HCT116 (cell line): ENCODE measurements around the gene LTB4R. TPM values are rescaled to one million over a fixed set of nuclear protein-coding genes. Genes with fewer than 3 reads are reported as not detected.

ENCODE experiments used
- ATAC-seq: fragments of 200-7000 bp; cut with Tn5 transposase; 2 replicates; pipeline ENCODE4 v1.9.1; 2020; ENCODE audit warnings: mild to moderate bottlenecking, moderate library complexity
- BruUV-seq: library from RNA; stranded (reverse); fragments of 400-500 nt; replicated peaks from 2 replicates; lab custom pipeline; 2021; lab: Mats Ljungman, UMichigan
- CTCF ChIA-PET: fragments of 300-600 bp; sonication (Branson Sonifier 250); formaldehyde crosslinking; loops from one replicate; lab custom pipeline; 2021; ENCODE audit warnings: antibody characterized with exemption; lab: Charles Lee
- POLR2A ChIA-PET: fragments of 300-600, 350-600 bp; sonication (Branson Sonifier 250); formaldehyde crosslinking; loops from one replicate; lab custom pipeline; 2021; ENCODE audit warnings: antibody characterized with exemption; lab: Charles Lee
- RAD21 ChIA-PET, 2 experiments: fragments of 300-600 bp; sonication (Branson Sonifier 250); formaldehyde crosslinking; loops; one replicate each; lab custom pipeline; 2023; ENCODE audit warnings: low total read pairs in 2 of 2; ENCODE audit not compliant: uncharacterized antibody in 2 of 2, unreplicated experiment in 2 of 2, low non-redundant PET in 1 of 2; lab: Charles Lee
- DNase-seq: peaks from one replicate; pipeline ENCODE4 v3.0.0-alpha.2; 2010; ENCODE audit warnings: low read depth, low spot score
- H2AFZ ChIP-seq: fragments of 200-600 bp; shearing (Covaris generic), sonication (generic); 2 replicates; pipeline ENCODE4 v1.6.1; 2017; ENCODE audit warnings: low read depth, mixed run types, mixed read lengths, antibody characterized with exemption, low read length; ENCODE audit not compliant: poor library complexity, severe bottlenecking
- H3K27ac ChIP-seq: 2 replicates; pipeline ENCODE4 v1.5.1; 2012; ENCODE audit warnings: low read depth, low read length
- H3K27me3 ChIP-seq: fragments of 200-600 bp; sonication (generic); 2 replicates; pipeline ENCODE4 v1.6.1; 2016; ENCODE audit warnings: mixed run types, low read length, mixed read lengths; ENCODE audit not compliant: insufficient read depth
- H3K36me3 ChIP-seq, 2 experiments: fragments of 200-500 bp in 1 of 2; fragments of 200-600 bp in 1 of 2; sonication (Bioruptor generic) in 1 of 2; sonication (generic) in 1 of 2; 2 replicates each; pipeline versions ENCODE4 v1.5.1 to v1.6.1; 2014 to 2016; ENCODE audit warnings: low read length in 2 of 2, inconsistent platforms in 1 of 2, mixed read lengths in 1 of 2, mixed run types in 1 of 2; ENCODE audit not compliant: insufficient read depth in 2 of 2, control insufficient read depth in 1 of 2
- H3K4me1 ChIP-seq, 2 experiments: fragments of 200-600 bp in 1 of 2; sonication (generic) in 1 of 2; 2 replicates each; pipeline versions ENCODE4 v1.5.1 to v1.6.1; 2012 to 2017; ENCODE audit warnings: low read length in 2 of 2, inconsistent platforms in 1 of 2, mild to moderate bottlenecking in 1 of 2, mixed read lengths in 1 of 2, mixed run types in 1 of 2, moderate library complexity in 1 of 2; ENCODE audit not compliant: insufficient read depth in 2 of 2, control insufficient read depth in 1 of 2
- H3K4me2 ChIP-seq: fragments of 200-600 bp; sonication (generic); 2 replicates; pipeline ENCODE4 v1.6.1; 2017; ENCODE audit warnings: mixed run types, low read length, mixed read lengths
- H3K4me3 ChIP-seq, 2 experiments: fragments of 200-600 bp in 1 of 2; sonication (generic) in 1 of 2; replicated peaks in 1 of 2; 2 replicates each; pipeline ENCODE4 v1.5.1; 2011 to 2016; ENCODE audit warnings: low read length in 2 of 2, control low read depth in 1 of 2, low read depth in 1 of 2, mild to moderate bottlenecking in 1 of 2, mixed read lengths in 1 of 2, mixed run types in 1 of 2
- H3K79me2 ChIP-seq: fragments of 200-600 bp; sonication (generic); 2 replicates; pipeline ENCODE4 v1.6.1; 2017; ENCODE audit warnings: mild to moderate bottlenecking, mixed run types, low read length, moderate library complexity, mixed read lengths; ENCODE audit not compliant: insufficient read depth
- H3K9ac ChIP-seq: fragments of 200-600 bp; sonication (generic); 2 replicates; pipeline ENCODE4 v1.6.1; 2016; ENCODE audit warnings: low read length, mixed read lengths
- H3K9me2 ChIP-seq: fragments of 200-600 bp; sonication (generic), shearing (Covaris generic); 2 replicates; pipeline ENCODE4 v1.6.1; 2017; ENCODE audit warnings: mixed run types, mild to moderate bottlenecking, moderate library complexity; ENCODE audit not compliant: insufficient read depth
- H3K9me3 ChIP-seq, 2 experiments: fragments of 200-500 bp in 1 of 2; fragments of 200-600 bp in 1 of 2; sonication (Bioruptor generic) in 1 of 2; sonication (generic) in 1 of 2; 2 replicates each; pipeline ENCODE4 v1.6.1; 2014 to 2017; ENCODE audit warnings: low read length in 2 of 2, mixed read lengths in 2 of 2, inconsistent platforms in 1 of 2, low read depth in 1 of 2, mild to moderate bottlenecking in 1 of 2, mixed run types in 1 of 2, moderate library complexity in 1 of 2; ENCODE audit not compliant: control insufficient read depth in 1 of 2, insufficient read depth in 1 of 2
- H4K20me1 ChIP-seq: fragments of 200-600 bp; sonication (generic), shearing (Covaris generic); 2 replicates; pipeline ENCODE4 v1.6.1; 2017; ENCODE audit warnings: mixed run types, mild to moderate bottlenecking, moderate library complexity; ENCODE audit not compliant: insufficient read depth
- CBX3 ChIP-seq: IDR thresholded peaks from 2 replicates; pipeline ENCODE4 v1.6.1; 2012; ENCODE audit warnings: low read depth
- EGR1 ChIP-seq: IDR thresholded peaks from 2 replicates; pipeline ENCODE4 v1.6.1; 2012; ENCODE audit warnings: low read depth
- ELF1 ChIP-seq: IDR thresholded peaks from 2 replicates; pipeline ENCODE4 v1.6.1; 2012; ENCODE audit warnings: low read depth, borderline replicate concordance
- EZH2 ChIP-seq: fragments of 200-600 bp; sonication (generic); IDR thresholded peaks from 2 replicates; pipeline ENCODE4 v1.6.1; 2017; ENCODE audit warnings: antibody characterized with exemption, mixed run types
- EZH2phosphoT487 ChIP-seq: fragments of 200-600 bp; IDR thresholded peaks from 2 replicates; pipeline ENCODE4 v1.6.1; 2018; ENCODE audit warnings: antibody characterized with exemption, borderline replicate concordance
- JUND ChIP-seq: IDR thresholded peaks from 2 replicates; pipeline ENCODE4 v1.6.1; 2012
- POLR2A ChIP-seq: IDR thresholded peaks from 2 replicates; pipeline ENCODE4 v1.7.0; 2011; ENCODE audit warnings: borderline replicate concordance; ENCODE audit not compliant: insufficient read depth, insufficient read length; ENCODE audit errors: extremely low read depth
- POLR2AphosphoS5 ChIP-seq: IDR thresholded peaks from 2 replicates; pipeline ENCODE4 v1.6.1; 2011; ENCODE audit warnings: mild to moderate bottlenecking, low read depth, low read length, moderate library complexity
- RAD21 ChIP-seq: IDR thresholded peaks from 2 replicates; pipeline ENCODE4 v1.6.1; 2012; ENCODE audit warnings: low read depth, mild to moderate bottlenecking
- SP1 ChIP-seq: IDR thresholded peaks from 2 replicates; pipeline ENCODE4 v1.6.1; 2012; ENCODE audit warnings: low read depth
- SRF ChIP-seq: IDR thresholded peaks from 2 replicates; pipeline ENCODE4 v1.6.1; 2012; ENCODE audit warnings: low read depth
- intact Hi-C: fragments of 100-400 bp; cut with micrococcal nuclease; formaldehyde crosslinking; loops from 2 replicates; pipeline ENCODE4 v1.10.0; 2022
- total RNA-seq: library from RNA; stranded (reverse); gene quantifications from one replicate; pipeline ENCODE4 v1.2.1, GENCODE V29; 2021; ENCODE audit not compliant: unreplicated experiment
- TF ChIP-seq, protein P1 (sequence below), 3 experiments: fragments of 200-600 bp in 1 of 3; sonication (generic) in 1 of 3; IDR thresholded peaks in 2 of 3; conservative IDR thresholded peaks in 1 of 3; 2 replicates each; pipeline ENCODE4 v1.5.1; 2012 to 2017; ENCODE audit warnings: low read depth in 2 of 3, low read length in 2 of 3, antibody characterized with exemption in 1 of 3, borderline replicate concordance in 1 of 3, control low read depth in 1 of 3, mild to moderate bottlenecking in 1 of 3, mixed read lengths in 1 of 3, mixed run types in 1 of 3, moderate library complexity in 1 of 3; ENCODE audit not compliant: insufficient read depth in 1 of 3

The LTB4R gene
- total RNA-seq, 1 experiment from 2014 or later: 14.8 TPM

DNA sequence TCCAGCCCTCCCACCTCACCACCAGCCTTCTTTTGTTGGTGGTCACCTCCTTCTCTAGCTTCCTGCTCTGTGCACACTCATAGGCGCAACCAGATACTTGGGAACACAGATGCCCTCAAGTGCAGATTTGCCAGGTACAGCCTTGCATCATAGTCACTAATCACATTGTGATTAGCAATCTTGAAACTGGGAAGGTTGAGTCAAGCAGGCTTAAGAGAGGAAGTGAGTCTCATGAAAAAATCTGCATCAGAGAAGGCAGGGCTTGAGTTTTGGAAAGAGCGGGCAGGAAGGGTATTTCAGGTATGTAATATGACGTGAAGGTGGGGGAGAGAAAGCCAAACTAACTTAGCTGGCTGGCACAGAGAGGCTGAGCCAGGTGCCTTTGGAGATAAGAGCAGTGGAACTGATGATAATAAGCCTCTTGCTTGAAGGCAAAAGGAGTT, 37.2 kb upstream of the LTB4R start:
- H3K9ac ChIP-seq: no peak overlapping the region
- H3K79me2 ChIP-seq: peaks cover 4% of the 10 kb centered on the region; the same call in 1 of the 2 replicates
- ChIA-PET RAD21 (no interaction called here), POLR2A (interaction anchor here (1.2 kb wide), 1 partner anchor 32 kb away, joined by 3 read pairs; no protein-coding TSS in a partner anchor)
- TF ChIP-seq SRF (no peak), SP1 (no peak), CBX3 (no peak), RAD21 (no peak), JUND (no peak), EGR1 (no peak), POLR2AphosphoS5 (no peak), EZH2 (no peak), EZH2phosphoT487 (no peak), POLR2A (no peak), ELF1 (no peak)
- TF ChIP-seq, protein P1, sequence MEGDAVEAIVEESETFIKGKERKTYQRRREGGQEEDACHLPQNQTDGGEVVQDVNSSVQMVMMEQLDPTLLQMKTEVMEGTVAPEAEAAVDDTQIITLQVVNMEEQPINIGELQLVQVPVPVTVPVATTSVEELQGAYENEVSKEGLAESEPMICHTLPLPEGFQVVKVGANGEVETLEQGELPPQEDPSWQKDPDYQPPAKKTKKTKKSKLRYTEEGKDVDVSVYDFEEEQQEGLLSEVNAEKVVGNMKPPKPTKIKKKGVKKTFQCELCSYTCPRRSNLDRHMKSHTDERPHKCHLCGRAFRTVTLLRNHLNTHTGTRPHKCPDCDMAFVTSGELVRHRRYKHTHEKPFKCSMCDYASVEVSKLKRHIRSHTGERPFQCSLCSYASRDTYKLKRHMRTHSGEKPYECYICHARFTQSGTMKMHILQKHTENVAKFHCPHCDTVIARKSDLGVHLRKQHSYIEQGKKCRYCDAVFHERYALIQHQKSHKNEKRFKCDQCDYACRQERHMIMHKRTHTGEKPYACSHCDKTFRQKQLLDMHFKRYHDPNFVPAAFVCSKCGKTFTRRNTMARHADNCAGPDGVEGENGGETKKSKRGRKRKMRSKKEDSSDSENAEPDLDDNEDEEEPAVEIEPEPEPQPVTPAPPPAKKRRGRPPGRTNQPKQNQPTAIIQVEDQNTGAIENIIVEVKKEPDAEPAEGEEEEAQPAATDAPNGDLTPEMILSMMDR (IDR thresholded peaks at IDR 0.05 in 2 of 3, conservative IDR thresholded peaks at IDR 0.05 in 1 of 3; ENCODE audit: borderline replicate concordance in 1 of 3, insufficient read depth in 1 of 3, low read depth in 2 of 3, low read length in 2 of 3): no peak
- TF ChIP-seq, all 23 proteins: peak for 0
- Histone ChIP-seq H3K9me3 (no peaks in the 10 kb centered on the region), H3K27me3 (no peaks in the 10 kb centered on the region), H3K4me3 (no peak overlapping the region), H3K4me1 (peaks cover 9 to 22% of the 10 kb centered on the region in 2 experiments; a peak in 3 of 4 replicates), H4K20me1 (no peaks in the 10 kb centered on the region), H3K9me2 (no peaks in the 10 kb centered on the region), H2AFZ (no peak overlapping the region), H3K27ac (no peak overlapping the region), H3K36me3 (no peaks in the 10 kb centered on the region), H3K4me2 (no peak overlapping the region)
- ATAC-seq (no peak), DNase-seq (no peak)
- CTCF ChIA-PET: interaction anchor here (1.0 to 1.5 kb wide), 2 partner anchors 9 to 31 kb away, joined by 4 to 5 read pairs; no protein-coding TSS in a partner anchor
- BruUV-seq: no TSS peak
- intact Hi-C loops: no loop called here
